ENCODE data around the gene PRR15L.
"Not testable (repeated sequence)": the region's sequence is repeated elsewhere in the genome, so short reads cannot be mapped to it uniquely, and the experiment has no call there.

Gene PRR15L

GRCh38 chr17:47989159-47989558, 31.5 kb upstream of the PRR15L start:
- no peak for DNase-seq (ENCODE audit: low read depth in 1 of 2, low spot score in 1 of 2)

- DNase-seq (ENCODE audit: low read depth in 1 of 2, low spot score in 1 of 2): not testable (repeated sequence)
Measured at GRCh38 chr17:47988445-47988844, 30.8 kb upstream of the PRR15L start.

GRCh38 chr17:47987240-47987835, 29.7 kb upstream of the PRR15L start:
- no peak for DNase-seq (ENCODE audit: low read depth in 1 of 2, low spot score in 1 of 2)

- no peak for DNase-seq (ENCODE audit: low read depth in 1 of 2, low spot score in 1 of 2)
Measured at GRCh38 chr17:47986520-47986919, 28.8 kb upstream of the PRR15L start.

- no peak for DNase-seq (ENCODE audit: low read depth in 1 of 2, low spot score in 1 of 2)
Measured at GRCh38 chr17:47983492-47984223, 26.0 kb upstream of the PRR15L start.

DNA sequence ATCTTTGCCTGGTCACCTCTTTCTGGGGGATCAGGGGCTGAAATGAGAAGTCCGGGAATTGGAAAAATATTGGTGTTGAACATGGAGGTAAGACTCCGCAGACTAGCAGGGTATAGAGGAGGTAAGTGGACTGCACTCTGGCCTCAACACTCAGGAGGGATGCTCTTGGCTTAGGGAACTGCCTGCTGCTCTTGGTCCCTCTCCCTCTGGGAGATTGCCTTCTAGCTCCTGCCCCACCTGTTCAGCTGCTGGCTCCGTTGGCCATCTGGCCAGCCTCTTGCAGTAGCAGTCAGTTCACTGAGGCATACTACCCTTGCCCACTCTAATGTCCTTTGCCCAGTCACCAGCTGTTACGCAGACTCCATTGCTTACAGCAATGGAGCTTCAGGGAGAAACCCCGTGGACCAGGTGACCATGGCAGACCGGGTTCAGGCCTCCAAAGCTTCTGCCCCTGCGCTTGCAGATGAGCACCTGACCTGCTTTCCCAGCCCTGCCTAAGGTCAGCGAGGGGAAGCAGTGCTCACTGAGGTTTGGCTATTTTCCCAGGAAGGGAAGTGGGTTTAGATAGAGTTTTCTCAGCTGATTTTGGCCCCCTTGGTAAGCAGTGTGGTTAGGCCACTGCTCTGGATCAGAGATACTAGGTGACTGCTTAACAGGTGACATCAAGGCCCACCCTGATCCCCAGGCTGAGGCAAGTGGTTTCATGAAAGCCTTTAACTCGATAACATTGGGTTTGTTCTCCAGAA, 25.1 kb upstream of the PRR15L start:
- no peak for DNase-seq (ENCODE audit: low read depth in 1 of 2, low spot score in 1 of 2)

GRCh38 chr17:47982091-47982617, 24.5 kb upstream of the PRR15L start:
- no peak for DNase-seq (ENCODE audit: low read depth in 1 of 2, low spot score in 1 of 2)

DNA sequence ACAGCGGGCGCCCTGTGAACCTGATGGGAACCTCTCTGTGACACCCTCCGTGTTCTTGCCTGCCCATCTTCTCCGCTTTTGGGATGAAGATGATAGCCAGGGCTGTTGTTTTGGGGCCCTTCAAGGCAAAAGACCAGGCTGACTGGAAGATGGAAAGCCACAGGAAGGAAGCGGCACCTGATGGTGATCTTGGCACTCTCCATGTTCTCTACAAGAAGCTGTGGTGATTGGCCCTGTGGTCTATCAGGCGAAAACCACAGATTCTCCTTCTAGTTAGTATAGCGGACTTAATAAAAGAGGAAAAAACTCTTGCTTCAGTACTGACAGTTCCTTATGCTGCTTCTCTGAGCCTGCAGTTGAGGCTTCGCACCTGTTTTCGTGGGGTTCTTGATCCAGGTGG, 23.8 kb upstream of the PRR15L start:
- DNase-seq (ENCODE audit: low read depth in 1 of 2, low spot score in 1 of 2): no peak

- DNase-seq (ENCODE audit: low read depth in 1 of 2, low spot score in 1 of 2): no peak
Measured at GRCh38 chr17:47980541-47980940, 22.9 kb upstream of the PRR15L start.

DNA sequence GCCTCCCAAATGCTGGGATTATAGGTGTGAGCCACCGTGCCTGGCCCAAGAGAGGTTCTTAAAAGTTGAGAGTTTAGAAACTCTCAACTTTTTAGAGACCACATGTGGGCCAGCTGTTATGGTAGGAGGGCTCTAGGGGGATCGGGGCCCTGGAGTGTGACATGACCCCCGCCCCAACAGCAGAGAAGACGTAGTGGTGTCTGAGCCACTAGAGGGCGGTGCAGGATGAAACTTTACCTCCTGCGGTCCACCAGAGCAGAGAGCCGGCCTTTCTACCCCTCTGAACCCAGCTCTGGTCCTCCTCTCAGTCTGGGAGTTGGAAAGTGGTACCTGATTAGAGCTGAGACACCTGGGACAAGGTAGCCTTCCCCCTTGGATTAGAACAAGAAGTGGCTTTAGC, 20.6 kb upstream of the PRR15L start:
- peak in 1 of 2 donors; percentile 18 for DNase-seq (ENCODE audit: low read depth in 1 of 2, low spot score in 1 of 2)

DNA sequence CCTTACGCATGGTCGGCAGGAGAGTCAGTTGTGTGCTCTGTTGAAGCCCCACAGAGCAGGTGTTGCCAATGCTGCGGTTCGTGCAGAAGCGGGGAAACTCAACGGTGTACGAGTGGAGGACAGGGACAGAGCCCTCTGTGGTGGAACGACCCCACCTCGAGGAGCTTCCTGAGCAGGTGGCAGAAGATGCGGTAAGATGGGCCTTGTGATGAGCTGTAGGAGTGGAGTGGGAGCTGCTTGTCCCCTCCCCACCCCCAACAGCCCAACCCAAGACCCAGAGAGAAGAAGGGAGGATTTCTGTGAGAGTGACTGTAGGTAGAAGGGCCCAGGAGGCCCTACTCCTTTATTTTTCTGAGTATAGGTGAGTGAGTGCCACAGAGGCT, 18.1 kb upstream of the PRR15L start:
- no peak for DNase-seq (ENCODE audit: low read depth in 1 of 2, low spot score in 1 of 2)

- DNase-seq (ENCODE audit: low read depth in 1 of 2, low spot score in 1 of 2): no peak
Measured at GRCh38 chr17:47975189-47975822, 17.6 kb upstream of the PRR15L start.

DNA sequence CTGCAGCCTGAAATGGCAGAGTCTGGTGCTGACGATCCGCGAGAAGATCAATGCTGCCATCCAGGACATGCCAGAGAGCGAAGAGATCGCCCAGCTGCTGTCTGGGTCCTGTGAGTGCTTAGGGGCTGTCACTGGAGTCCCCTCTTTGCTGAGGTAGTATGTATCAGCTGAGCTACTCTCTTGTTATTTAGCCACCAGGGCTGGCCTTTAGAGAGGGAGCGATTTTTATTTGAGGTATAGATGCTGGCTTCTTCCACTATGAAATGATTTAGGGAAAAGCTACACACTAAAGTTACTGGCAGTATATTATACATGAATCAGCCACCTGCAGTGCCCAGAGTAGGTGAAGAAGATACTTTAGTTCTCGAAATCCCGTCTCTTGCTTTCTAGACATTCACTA, 15.9 kb upstream of the PRR15L start:
- no peak for DNase-seq (ENCODE audit: low read depth in 1 of 2, low spot score in 1 of 2)

DNA sequence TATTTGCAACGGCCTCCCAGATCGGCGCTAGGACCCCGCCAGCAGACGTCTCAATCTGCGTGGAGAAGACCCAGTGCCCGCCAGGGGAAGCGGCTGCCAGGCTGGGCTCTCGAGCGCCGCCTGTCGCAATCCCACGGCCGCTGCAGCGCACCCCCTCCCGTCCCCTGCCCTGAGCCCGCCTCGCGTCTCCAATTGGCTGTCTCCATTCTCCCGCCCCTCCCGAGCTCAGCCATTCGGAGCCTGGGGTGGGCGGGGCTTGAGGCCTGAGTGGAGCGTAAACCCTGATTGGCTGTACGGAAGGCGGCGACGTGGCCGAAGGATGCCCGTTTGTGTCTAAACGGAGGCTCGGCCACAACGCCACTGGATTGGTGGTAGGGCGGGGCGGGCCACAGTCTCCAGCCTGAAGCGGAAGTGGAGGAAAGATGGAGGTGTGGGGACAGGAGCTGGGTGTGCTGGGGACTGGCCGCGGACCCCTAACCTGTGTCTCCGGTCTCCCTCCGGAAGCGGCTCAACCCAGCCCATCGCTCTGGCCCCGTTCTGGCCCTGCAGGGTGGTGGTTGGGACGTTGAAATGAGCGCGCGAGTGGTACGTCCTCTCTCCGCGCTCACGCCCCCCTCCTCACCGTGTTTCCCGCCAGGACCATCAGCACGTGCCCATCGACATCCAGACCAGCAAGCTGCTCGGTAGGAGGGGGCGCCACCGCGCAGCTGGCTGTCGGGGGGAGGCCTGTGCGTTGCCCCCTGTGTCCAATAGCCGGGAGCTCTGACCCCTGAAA, 13.2 kb upstream of the PRR15L start, which contains the start of gene CDK5RAP3:
Gene CDK5RAP3 (plus strand): TSS at position 389 of the 775 bp plus-strand sequence. CDS start 34 bp downstream, at position 423.
- DNase-seq (ENCODE audit: low read depth in 1 of 2, low spot score in 1 of 2): peak; percentile 97 to 99

DNA sequence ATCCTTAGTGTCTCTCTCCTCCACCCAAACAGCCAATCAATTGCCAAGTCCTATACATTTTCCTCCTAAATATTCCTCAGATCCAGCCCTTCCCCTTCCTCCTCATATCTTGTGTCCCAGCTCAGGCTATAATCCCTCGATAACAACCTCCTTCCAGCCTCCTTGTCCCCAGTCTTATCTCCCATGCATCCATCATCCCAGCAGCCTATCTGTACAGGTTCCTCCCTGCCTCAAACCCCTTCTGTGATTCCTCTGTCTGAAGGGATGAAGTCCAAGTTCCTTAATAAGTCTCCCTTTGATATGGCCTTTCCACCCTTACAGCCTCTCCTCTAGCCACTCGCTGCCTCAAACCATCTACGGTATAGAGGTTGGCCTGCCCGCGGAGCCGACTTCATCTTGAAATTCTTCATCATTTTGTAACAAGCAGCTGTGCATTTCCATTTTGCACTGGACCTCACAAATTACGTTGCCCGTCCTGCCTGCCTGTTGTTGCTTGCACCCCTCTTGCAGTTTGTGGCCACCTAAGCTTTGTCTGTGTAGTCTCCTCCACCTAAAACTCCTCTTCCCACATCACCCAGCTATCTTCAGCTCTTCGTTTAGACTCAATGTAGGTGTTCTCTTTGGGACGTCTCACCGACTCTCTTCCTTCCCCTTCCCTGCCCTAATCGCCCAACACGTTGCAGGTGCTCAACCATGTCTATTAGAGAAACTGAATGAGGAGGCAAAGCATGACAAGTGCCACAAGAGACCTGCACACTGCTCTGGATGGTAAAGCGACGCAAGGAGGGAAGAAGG, 12.4 kb upstream of the PRR15L start:
- DNase-seq (ENCODE audit: low read depth in 1 of 2, low spot score in 1 of 2): no peak

DNA sequence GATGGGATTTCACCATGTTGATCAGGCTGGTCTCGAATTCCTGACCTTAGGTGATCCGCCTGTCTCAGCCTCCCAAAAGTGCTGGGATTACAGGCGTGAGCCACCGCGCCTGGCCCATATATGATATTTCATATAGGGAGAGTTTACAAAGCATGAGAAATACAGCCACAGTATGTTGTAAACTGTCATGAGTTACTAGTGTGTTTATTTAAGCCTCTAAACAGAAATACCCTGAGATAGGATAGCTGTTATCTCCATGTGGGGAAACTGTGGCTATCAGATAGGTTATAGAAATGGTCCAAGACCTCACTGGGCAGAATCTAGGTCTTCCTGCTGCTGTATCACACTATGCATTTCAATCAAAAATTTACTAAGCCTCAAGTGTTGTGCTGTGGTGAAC, 11.2 kb upstream of the PRR15L start:
- DNase-seq (ENCODE audit: low read depth in 1 of 2, low spot score in 1 of 2): no peak

GRCh38 chr17:47967607-47968252, 10.0 kb upstream of the PRR15L start:
- DNase-seq (ENCODE audit: low read depth in 1 of 2, low spot score in 1 of 2): no peak

- DNase-seq (ENCODE audit: low read depth in 1 of 2, low spot score in 1 of 2): no peak
Measured at GRCh38 chr17:47966079-47966519, 8.4 kb upstream of the PRR15L start.

- DNase-seq (ENCODE audit: low read depth in 1 of 2, low spot score in 1 of 2): no peak
Measured at GRCh38 chr17:47964856-47965255, 7.2 kb upstream of the PRR15L start.
